ENCODE measurements around the gene KRTAP19-3. TPM values are rescaled to one million over a fixed set of nuclear protein-coding genes. Genes with fewer than 3 reads are reported as not detected.

Gene KRTAP19-3
- total and polyA plus RNA-seq, 2 of the 8 experiments (the other 6 are each of a cell fraction or from before 2014, with no cell fraction given) = not detected

- Histone ChIP-seq H4K5ac (ENCODE audit: insufficient read length, low read depth, low read length) (no peak overlapping the region), H3K23me2 (ENCODE audit: low read depth, low read length) (no peaks in the 10 kb centered on the region), H3K27ac (ENCODE audit: low read depth, low read length) (no peak overlapping the region), H3K14ac (ENCODE audit: insufficient read length) (no peak overlapping the region), H2AK5ac (ENCODE audit: low read depth, low read length) (no peak overlapping the region), H2BK12ac (ENCODE audit: low read depth, low read length) (no peak overlapping the region), H3K79me1 (ENCODE audit: low read depth, low read length) (no peaks in the 10 kb centered on the region), H3K4me2 (ENCODE audit: insufficient read depth in 1 of 2, low read depth in 2 of 2, low read length in 2 of 2) (no peak overlapping the region), H3K18ac (ENCODE audit: extremely low read depth, low read length) (no peak overlapping the region), H2BK5ac (ENCODE audit: low read depth, low read length) (no peak overlapping the region), H3K56ac (replicated peaks; ENCODE audit: insufficient read length, low read depth, low read length) (no peak overlapping the region), H2BK20ac (ENCODE audit: low read length) (no peak overlapping the region), H2BK120ac (replicated peaks; ENCODE audit: low read depth, low read length) (no peak overlapping the region), H3K9me3 (ENCODE audit: insufficient read depth in 2 of 2, low read depth in 1 of 2, low read length in 1 of 2) (peaks cover 13 to 18% of the 10 kb centered on the region in 2 experiments), H3K27me3 (replicated peaks in 1 of 4; ENCODE audit: control insufficient read depth in 3 of 4, extremely low read depth in 1 of 4, insufficient read depth in 3 of 4, low read length in 3 of 4) (no peaks in the 10 kb centered on the region), H3K36me3 (ENCODE audit: control insufficient read depth in 2 of 4, insufficient read depth in 4 of 4, low read length in 3 of 4) (no peaks in the 10 kb centered on the region), H3K79me2 (ENCODE audit: control insufficient read depth in 1 of 2, insufficient read depth in 2 of 2, low read length in 2 of 2) (no peaks in the 10 kb centered on the region), H4K8ac (ENCODE audit: extremely low read depth, insufficient read depth, low read length) (no peak overlapping the region), H3K4me3 (ENCODE audit: extremely low read depth in 1 of 4, insufficient read depth in 2 of 4, low read depth in 3 of 4, low read length in 4 of 4) (no peak overlapping the region), H3K23ac (ENCODE audit: insufficient read length) (no peak overlapping the region), H2BK15ac (ENCODE audit: low read length) (no peak overlapping the region), H2AFZ (ENCODE audit: low read length) (no peak overlapping the region), H3K9ac (replicated peaks in 1 of 4; ENCODE audit: extremely low read depth in 1 of 4, low read depth in 3 of 4, low read length in 3 of 4) (no peak overlapping the region), H4K91ac (replicated peaks; ENCODE audit: insufficient read length, low read length) (no peak overlapping the region), H4K20me1 (replicated peaks in 1 of 2; ENCODE audit: control insufficient read depth in 1 of 2, insufficient read depth in 2 of 2, low read length in 2 of 2) (no peaks in the 10 kb centered on the region), H3K4me1 (replicated peaks in 1 of 4; ENCODE audit: control insufficient read depth in 3 of 4, insufficient read depth in 4 of 4, low read length in 3 of 4) (no peaks in the 10 kb centered on the region), H3K4ac (replicated peaks; ENCODE audit: insufficient read length, low read depth, low read length) (no peak overlapping the region)
- ChIA-PET CTCF (ENCODE audit: partially characterized antibody) (interaction anchor here (1.0 kb wide), 1 partner anchor 20 kb away, joined by 4 read pairs; no protein-coding TSS in a partner anchor), POLR2A (ENCODE audit: partially characterized antibody) (no interaction called here)
- WGBS, 2 experiments (ENCODE audit: extremely low coverage in 1 of 2, insufficient coverage in 1 of 2, insufficient read length in 1 of 2, insufficient replicate concordance in 2 of 2, low coverage in 1 of 2, low lambda C conversion rate in 2 of 2, missing lambda C conversion rate in 1 of 2) = 100% methylated on average over 2 of the region's 2 CpGs; no CpG with 5 or more reads in 1 of the 2 experiments
- FAIRE-seq = no peak
- DNase-seq (ENCODE audit: low read depth in 1 of 2, low spot score in 2 of 2) = no peak
- TF ChIP-seq CBX5 (IDR thresholded peaks at IDR 0.05; ENCODE audit: low read depth, low read length) (no peak), ZNF274 (IDR thresholded peaks at IDR 0.05; ENCODE audit: borderline replicate concordance, extremely low read depth, low read length) (no peak), KDM5A (IDR thresholded peaks at IDR 0.05; ENCODE audit: low read length) (no peak), RXRA (IDR thresholded peaks at IDR 0.05; ENCODE audit: insufficient read depth, low read depth, low read length) (no peak), MAX (IDR thresholded peaks at IDR 0.05) (no peak), YY1 (IDR thresholded peaks at IDR 0.05; ENCODE audit: low read depth, low read length) (no peak), EZH2 (IDR thresholded peaks at IDR 0.05; ENCODE audit: low read depth, low read length, severe bottlenecking) (no peak), CHD2 (IDR thresholded peaks at IDR 0.05; ENCODE audit: low read length) (no peak), SP4 (IDR thresholded peaks at IDR 0.05; ENCODE audit: low read length) (no peak), EGR1 (IDR thresholded peaks at IDR 0.05; ENCODE audit: borderline replicate concordance, low read depth, low read length) (no peak), MAFK (IDR thresholded peaks at IDR 0.05; ENCODE audit: low read depth, low read length) (no peak), TBP (IDR thresholded peaks at IDR 0.05; ENCODE audit: low read depth, low read length) (no peak), TAF7 (optimal IDR thresholded peaks at IDR 0.05; ENCODE audit: borderline replicate concordance, low read depth, low read length) (no peak), E2F6 (IDR thresholded peaks at IDR 0.05) (no peak), SRF (IDR thresholded peaks at IDR 0.05; ENCODE audit: low read depth, low read length) (no peak)
These were observed 5.6 kb downstream of the KRTAP19-3 start for GRCh38 chr21:30486180-30486579.

Measured in H1 (cell line).